Measurements from ENCODE around the gene HOGA1. TPM values are rescaled to one million over a fixed set of nuclear protein-coding genes. Genes with fewer than 3 reads are reported as not detected.

Gene HOGA1
- total and polyA plus RNA-seq, 2 of the 13 experiments (the other 11 are each of a cell fraction or from before 2014, with no cell fraction given), result 7.6 to 19.5 TPM

DNA sequence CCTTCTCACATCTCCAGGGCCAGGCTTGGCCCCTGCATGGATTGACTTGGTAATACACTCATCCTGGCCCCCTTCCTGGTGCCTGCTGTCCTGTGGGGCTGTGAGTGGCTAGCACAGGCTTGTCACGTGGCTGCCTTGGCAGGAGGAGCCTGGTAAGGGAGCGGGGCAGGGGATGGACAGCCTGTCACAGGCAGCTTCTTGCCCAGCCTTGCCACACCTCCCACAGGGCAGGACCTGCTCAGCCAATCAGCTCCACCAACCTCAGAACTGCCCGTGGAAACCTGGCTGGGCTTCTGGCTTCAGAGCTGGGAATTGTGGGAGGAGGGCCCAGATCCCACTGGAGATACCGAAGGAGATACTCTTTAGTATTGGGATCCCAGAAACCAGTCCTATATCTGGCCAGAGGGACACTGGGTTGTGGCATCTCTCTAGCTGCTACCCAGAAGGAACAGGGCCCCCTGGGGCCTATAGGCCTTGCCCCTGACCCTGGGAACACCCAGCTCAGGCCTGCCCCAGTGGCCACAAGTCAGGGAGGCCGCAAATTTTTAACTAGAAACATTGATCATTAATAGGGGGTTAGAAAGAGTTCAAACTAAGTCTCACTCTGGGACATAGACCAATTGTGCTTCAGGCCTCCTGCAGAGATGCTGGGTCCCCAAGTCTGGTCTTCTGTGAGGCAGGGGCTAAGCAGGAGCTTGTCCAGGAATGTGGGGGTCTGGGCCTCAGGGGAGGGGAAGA, at the start of gene HOGA1 (continued):
- TF ChIP-seq HNRNPK (IDR thresholded peaks at IDR 0.05; ENCODE audit: low read depth, low read length, poor library complexity, severe bottlenecking), result no peak
- no peak for TF ChIP-seq MED1 (CRISPR knock-in tag; IDR thresholded peaks at IDR 0.05)
- no peak for TF ChIP-seq SP1 (IDR thresholded peaks at IDR 0.05)
- peak; percentile 60; the same call in 1 of the 2 replicates for TF ChIP-seq SP1 (CRISPR knock-in tag; IDR thresholded peaks at IDR 0.05)
- no peak for TF ChIP-seq HOXA5 (CRISPR knock-in tag; IDR thresholded peaks at IDR 0.05)
- TF ChIP-seq FOSL2 (CRISPR knock-in tag; IDR thresholded peaks at IDR 0.05), result peak; percentile 39; the same call in 1 of the 2 replicates
- TF ChIP-seq SOX13 (IDR thresholded peaks at IDR 0.05), result no peak
- no peak for TF ChIP-seq SOX13 (CRISPR knock-in tag; conservative IDR thresholded peaks at IDR 0.05 in 1 of 2, IDR thresholded peaks at IDR 0.05 in 1 of 2)
- no peak for TF ChIP-seq ZNF83 (CRISPR knock-in tag; IDR thresholded peaks at IDR 0.05; ENCODE audit: borderline replicate concordance)
- TF ChIP-seq RARG (CRISPR knock-in tag; IDR thresholded peaks at IDR 0.05; ENCODE audit: low read depth), result no peak
- no peak for TF ChIP-seq ZSCAN20 (CRISPR knock-in tag; IDR thresholded peaks at IDR 0.05; ENCODE audit: borderline replicate concordance)
- TF ChIP-seq NFYC (CRISPR knock-in tag; IDR thresholded peaks at IDR 0.05), result peak; percentile 73
- 0 out of 2 replicates have a peak, but pooled peaks have one; percentile 15 for TF ChIP-seq MIER2 (CRISPR knock-in tag; IDR thresholded peaks at IDR 0.05)
- TF ChIP-seq, protein P1, sequence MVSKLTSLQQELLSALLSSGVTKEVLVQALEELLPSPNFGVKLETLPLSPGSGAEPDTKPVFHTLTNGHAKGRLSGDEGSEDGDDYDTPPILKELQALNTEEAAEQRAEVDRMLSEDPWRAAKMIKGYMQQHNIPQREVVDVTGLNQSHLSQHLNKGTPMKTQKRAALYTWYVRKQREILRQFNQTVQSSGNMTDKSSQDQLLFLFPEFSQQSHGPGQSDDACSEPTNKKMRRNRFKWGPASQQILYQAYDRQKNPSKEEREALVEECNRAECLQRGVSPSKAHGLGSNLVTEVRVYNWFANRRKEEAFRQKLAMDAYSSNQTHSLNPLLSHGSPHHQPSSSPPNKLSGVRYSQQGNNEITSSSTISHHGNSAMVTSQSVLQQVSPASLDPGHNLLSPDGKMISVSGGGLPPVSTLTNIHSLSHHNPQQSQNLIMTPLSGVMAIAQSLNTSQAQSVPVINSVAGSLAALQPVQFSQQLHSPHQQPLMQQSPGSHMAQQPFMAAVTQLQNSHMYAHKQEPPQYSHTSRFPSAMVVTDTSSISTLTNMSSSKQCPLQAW (CRISPR knock-in tag; IDR thresholded peaks at IDR 0.05), result no peak
- TF ChIP-seq, protein P2, sequence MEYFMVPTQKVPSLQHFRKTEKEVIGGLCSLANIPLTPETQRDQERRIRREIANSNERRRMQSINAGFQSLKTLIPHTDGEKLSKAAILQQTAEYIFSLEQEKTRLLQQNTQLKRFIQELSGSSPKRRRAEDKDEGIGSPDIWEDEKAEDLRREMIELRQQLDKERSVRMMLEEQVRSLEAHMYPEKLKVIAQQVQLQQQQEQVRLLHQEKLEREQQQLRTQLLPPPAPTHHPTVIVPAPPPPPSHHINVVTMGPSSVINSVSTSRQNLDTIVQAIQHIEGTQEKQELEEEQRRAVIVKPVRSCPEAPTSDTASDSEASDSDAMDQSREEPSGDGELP (IDR thresholded peaks at IDR 0.05; ENCODE audit: borderline replicate concordance, low read depth), result peak; percentile 45; the same call in 1 of the 2 replicates
- TF ChIP-seq ZFP37 (CRISPR knock-in tag; IDR thresholded peaks at IDR 0.05; ENCODE audit: borderline replicate concordance), result no peak
- TF ChIP-seq, protein P3, sequence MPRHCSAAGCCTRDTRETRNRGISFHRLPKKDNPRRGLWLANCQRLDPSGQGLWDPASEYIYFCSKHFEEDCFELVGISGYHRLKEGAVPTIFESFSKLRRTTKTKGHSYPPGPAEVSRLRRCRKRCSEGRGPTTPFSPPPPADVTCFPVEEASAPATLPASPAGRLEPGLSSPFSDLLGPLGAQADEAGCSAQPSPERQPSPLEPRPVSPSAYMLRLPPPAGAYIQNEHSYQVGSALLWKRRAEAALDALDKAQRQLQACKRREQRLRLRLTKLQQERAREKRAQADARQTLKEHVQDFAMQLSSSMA (CRISPR knock-in tag; IDR thresholded peaks at IDR 0.05), result no peak
- TF ChIP-seq HNRNPL (IDR thresholded peaks at IDR 0.05; ENCODE audit: low read depth, low read length), result peak; percentile 89
- 0 out of 2 replicates have a peak, but pooled peaks have one; percentile 1 for TF ChIP-seq MTA1 (CRISPR knock-in tag; IDR thresholded peaks at IDR 0.05; ENCODE audit: borderline replicate concordance)
- TF ChIP-seq ZFY (CRISPR knock-in tag; IDR thresholded peaks at IDR 0.05), result peak; percentile 79
- TF ChIP-seq, protein P4, sequence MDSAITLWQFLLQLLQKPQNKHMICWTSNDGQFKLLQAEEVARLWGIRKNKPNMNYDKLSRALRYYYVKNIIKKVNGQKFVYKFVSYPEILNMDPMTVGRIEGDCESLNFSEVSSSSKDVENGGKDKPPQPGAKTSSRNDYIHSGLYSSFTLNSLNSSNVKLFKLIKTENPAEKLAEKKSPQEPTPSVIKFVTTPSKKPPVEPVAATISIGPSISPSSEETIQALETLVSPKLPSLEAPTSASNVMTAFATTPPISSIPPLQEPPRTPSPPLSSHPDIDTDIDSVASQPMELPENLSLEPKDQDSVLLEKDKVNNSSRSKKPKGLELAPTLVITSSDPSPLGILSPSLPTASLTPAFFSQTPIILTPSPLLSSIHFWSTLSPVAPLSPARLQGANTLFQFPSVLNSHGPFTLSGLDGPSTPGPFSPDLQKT (CRISPR knock-in tag; IDR thresholded peaks at IDR 0.05; ENCODE audit: borderline replicate concordance), result no peak
- TF ChIP-seq, protein P5, sequence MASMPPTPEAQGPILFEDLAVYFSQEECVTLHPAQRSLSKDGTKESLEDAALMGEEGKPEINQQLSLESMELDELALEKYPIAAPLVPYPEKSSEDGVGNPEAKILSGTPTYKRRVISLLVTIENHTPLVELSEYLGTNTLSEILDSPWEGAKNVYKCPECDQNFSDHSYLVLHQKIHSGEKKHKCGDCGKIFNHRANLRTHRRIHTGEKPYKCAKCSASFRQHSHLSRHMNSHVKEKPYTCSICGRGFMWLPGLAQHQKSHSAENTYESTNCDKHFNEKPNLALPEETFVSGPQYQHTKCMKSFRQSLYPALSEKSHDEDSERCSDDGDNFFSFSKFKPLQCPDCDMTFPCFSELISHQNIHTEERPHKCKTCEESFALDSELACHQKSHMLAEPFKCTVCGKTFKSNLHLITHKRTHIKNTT (CRISPR knock-in tag; IDR thresholded peaks at IDR 0.05), result no peak
- TF ChIP-seq MYC (CRISPR knock-in tag; IDR thresholded peaks at IDR 0.05; ENCODE audit: borderline replicate concordance), result peak; percentile 34; the same call in 1 of the 2 replicates
- TF ChIP-seq MTF1 (CRISPR knock-in tag; IDR thresholded peaks at IDR 0.05), result no peak
- peak; percentile 43; the same call in 1 of the 2 replicates for TF ChIP-seq FOXK1 (CRISPR knock-in tag; IDR thresholded peaks at IDR 0.05; ENCODE audit: borderline replicate concordance, low read depth)
- no peak for TF ChIP-seq ZBTB3 (CRISPR knock-in tag; IDR thresholded peaks at IDR 0.05; ENCODE audit: borderline replicate concordance, low read depth)

Measured in HepG2 (cell line).